Muscle layer of colon (tissue), 2 donors: Measurements from ENCODE around the gene SPATA25.
A peak's percentile ranks its signal among the peaks of the same experiment; 100 is the strongest.

Experiments used
- H3K27ac ChIP-seq: one replicate; pipeline ENCODE4 v1.7.0; 2013; ENCODE audit warnings: low read depth, mild to moderate bottlenecking, low read length, moderate library complexity
- H3K27me3 ChIP-seq, 2 donors: one replicate each; pipeline ENCODE4 v1.7.0; 2013; ENCODE audit warnings: low read length in 2 of 2, mild to moderate bottlenecking in 2 of 2; ENCODE audit not compliant: insufficient read depth in 2 of 2, control insufficient read depth in 1 of 2
- H3K36me3 ChIP-seq: one replicate; pipeline ENCODE4 v1.7.0; 2013; ENCODE audit warnings: mild to moderate bottlenecking, low read length; ENCODE audit not compliant: insufficient read depth
- H3K4me1 ChIP-seq: one replicate; pipeline ENCODE4 v1.7.0; 2013; ENCODE audit warnings: mild to moderate bottlenecking, low read length; ENCODE audit not compliant: insufficient read depth
- H3K4me3 ChIP-seq, 2 donors: one replicate each; pipeline ENCODE4 v1.7.0; 2013; ENCODE audit warnings: low read length in 2 of 2, low read depth in 1 of 2, mild to moderate bottlenecking in 1 of 2, moderate library complexity in 1 of 2
- H3K9ac ChIP-seq: one replicate; pipeline ENCODE4 v1.7.0; 2013; ENCODE audit warnings: low read length
- H3K9me3 ChIP-seq: one replicate; pipeline ENCODE4 v1.7.0; 2013; ENCODE audit warnings: mild to moderate bottlenecking, low read length
- donor health status: abdominal sarcoma.
- donor health status: Adenocarcinoma of cecum.

SPATA25 gene

GRCh38 chr20:45842169-45842812 lies 45.1 kb downstream of the SPATA25 start:
- peaks cover 52% of the 10 kb centered on the region for H3K36me3 ChIP-seq
- peaks cover 39% of the 10 kb centered on the region for H3K4me1 ChIP-seq
- H3K27me3 ChIP-seq: no peaks in the 10 kb centered on the region
- H3K27ac ChIP-seq: peak overlapping the region; percentile 13
- no peak overlapping the region for H3K9ac ChIP-seq
- no peaks in the 10 kb centered on the region for H3K9me3 ChIP-seq
- H3K4me3 ChIP-seq: peak overlapping the region in 1 of 2 donors; percentile 9

GRCh38 chr20:45841407-45842129 lies 45.9 kb downstream of the SPATA25 start:
- H3K4me1 ChIP-seq: peaks cover 46% of the 10 kb centered on the region
- peak overlapping the region in 1 of 2 donors; percentile 9 for H3K4me3 ChIP-seq
- no peaks in the 10 kb centered on the region for H3K9me3 ChIP-seq
- no peak overlapping the region for H3K9ac ChIP-seq
- H3K27ac ChIP-seq: peak overlapping the region; percentile 13
- H3K36me3 ChIP-seq: peaks cover 48% of the 10 kb centered on the region
- H3K27me3 ChIP-seq: no peaks in the 10 kb centered on the region

- Histone ChIP-seq H3K27ac (no peak overlapping the region), H3K9me3 (no peaks in the 10 kb centered on the region), H3K27me3 (no peaks in the 10 kb centered on the region), H3K9ac (no peak overlapping the region), H3K4me3 (no peak overlapping the region), H3K36me3 (peaks cover 41% of the 10 kb centered on the region), H3K4me1 (peaks cover 48% of the 10 kb centered on the region)
Measured at GRCh38 chr20:45840700-45841198, 46.7 kb downstream of the SPATA25 start.

GRCh38 chr20:45836841-45837240 lies 50.6 kb downstream of the SPATA25 start:
- Histone ChIP-seq H3K9me3 (no peaks in the 10 kb centered on the region), H3K27me3 (no peaks in the 10 kb centered on the region), H3K27ac (peak overlapping the region; percentile 23), H3K4me3 (peak overlapping the region in 1 of 2 donors; percentile 12), H3K36me3 (peaks cover 17% of the 10 kb centered on the region), H3K4me1 (peaks cover 49% of the 10 kb centered on the region), H3K9ac (peak overlapping the region; percentile 9)
